Measurements from ENCODE around the gene HSP90AB1.

HSP90AB1 gene

GRCh38 chr6:44255105-44255808, 8.4 kb downstream of the HSP90AB1 start:
- DNase-seq (ENCODE audit: low read depth in 1 of 2, low spot score in 1 of 2), result no peak
- no peaks in the 10 kb centered on the region for H3K27me3 ChIP-seq (ENCODE audit: insufficient read depth, poor library complexity, severe bottlenecking)
- TF ChIP-seq CTCF (IDR thresholded peaks at IDR 0.05; ENCODE audit: insufficient read depth, low read length), result no peak
- TF ChIP-seq POLR2AphosphoS5 (IDR thresholded peaks at IDR 0.05; ENCODE audit: low read depth), result peak; percentile 33
- no peak for TF ChIP-seq SPI1 (IDR thresholded peaks at IDR 0.05; ENCODE audit: borderline replicate concordance, low read depth)
- TF ChIP-seq REST (IDR thresholded peaks at IDR 0.05; ENCODE audit: insufficient replicate concordance, low read depth), result peak; percentile 32
- no peak for TF ChIP-seq GABPA (IDR thresholded peaks at IDR 0.05; ENCODE audit: low read depth)
- no peak overlapping the region for H3K27ac ChIP-seq (replicated peaks)
- H3K4me3 ChIP-seq (replicated peaks; ENCODE audit: insufficient read depth, low read length), result no peak overlapping the region

- no peaks in the 10 kb centered on the region for H3K27me3 ChIP-seq (ENCODE audit: insufficient read depth, poor library complexity, severe bottlenecking)
- peak overlapping the region; percentile 81 for H3K27ac ChIP-seq (replicated peaks)
- no peak for DNase-seq (ENCODE audit: low read depth in 1 of 2, low spot score in 1 of 2)
- H3K4me3 ChIP-seq (replicated peaks; ENCODE audit: insufficient read depth, low read length), result peak overlapping the region; percentile 91
- TF ChIP-seq CTCF (IDR thresholded peaks at IDR 0.05; ENCODE audit: insufficient read depth, low read length), result no peak
- TF ChIP-seq POLR2AphosphoS5 (IDR thresholded peaks at IDR 0.05; ENCODE audit: low read depth), result no peak
- TF ChIP-seq GABPA (IDR thresholded peaks at IDR 0.05; ENCODE audit: low read depth), result no peak
- no peak for TF ChIP-seq SPI1 (IDR thresholded peaks at IDR 0.05; ENCODE audit: borderline replicate concordance, low read depth)
- TF ChIP-seq REST (IDR thresholded peaks at IDR 0.05; ENCODE audit: insufficient replicate concordance, low read depth), result no peak
These were observed 9.2 kb downstream of the HSP90AB1 start for GRCh38 chr6:44255871-44256774.

GRCh38 chr6:44256775-44257024, 9.8 kb downstream of the HSP90AB1 start:
- TF ChIP-seq SPI1 (IDR thresholded peaks at IDR 0.05; ENCODE audit: borderline replicate concordance, low read depth) (no peak), REST (IDR thresholded peaks at IDR 0.05; ENCODE audit: insufficient replicate concordance, low read depth) (no peak), POLR2AphosphoS5 (IDR thresholded peaks at IDR 0.05; ENCODE audit: low read depth) (no peak), CTCF (IDR thresholded peaks at IDR 0.05; ENCODE audit: insufficient read depth, low read length) (no peak), GABPA (IDR thresholded peaks at IDR 0.05; ENCODE audit: low read depth) (no peak)
- peak overlapping the region; percentile 91 for H3K4me3 ChIP-seq (replicated peaks; ENCODE audit: insufficient read depth, low read length)
- H3K27me3 ChIP-seq (ENCODE audit: insufficient read depth, poor library complexity, severe bottlenecking), result no peaks in the 10 kb centered on the region
- H3K27ac ChIP-seq (replicated peaks), result peak overlapping the region; percentile 81
- no peak for DNase-seq (ENCODE audit: low read depth in 1 of 2, low spot score in 1 of 2)
